Measurements from ENCODE around the gene C3.
"Not testable (repeated sequence)": the region's sequence is repeated elsewhere in the genome, so short reads cannot be mapped to it uniquely, and the experiment has no call there.

Gene C3

DNA sequence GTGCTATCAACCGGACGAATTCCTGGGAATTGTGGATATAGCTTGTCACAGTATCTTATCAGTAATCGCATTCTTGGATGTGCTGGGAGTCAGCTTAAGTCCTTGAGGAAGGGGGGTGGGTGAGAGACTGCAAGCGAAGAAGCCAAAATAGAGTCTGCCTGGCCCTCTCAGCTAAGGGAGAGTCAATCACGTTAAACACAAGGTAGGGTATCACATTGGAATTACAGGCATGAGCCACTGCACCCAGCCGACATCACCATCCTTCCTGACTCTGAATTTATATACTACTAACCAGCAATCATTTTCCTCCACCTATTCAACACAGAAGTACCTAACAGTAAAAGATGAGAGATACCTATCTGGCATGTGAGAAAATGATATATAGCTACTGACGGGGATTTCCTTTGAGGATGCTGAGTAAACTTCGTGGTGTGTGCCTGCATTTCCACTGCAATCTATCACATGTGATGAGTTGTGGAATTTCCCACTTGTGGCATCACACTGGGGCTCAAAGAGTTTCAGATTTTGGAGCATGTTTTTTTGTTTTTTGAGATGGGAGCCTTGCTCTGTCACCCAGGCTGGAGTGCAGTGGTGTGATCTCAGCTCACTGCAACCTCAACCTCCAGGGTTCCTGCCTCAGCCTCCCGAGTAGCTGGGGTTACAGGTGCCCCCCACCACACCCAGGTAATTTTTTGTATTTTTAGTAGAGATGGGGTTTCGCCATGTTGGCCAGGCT lies 58.8 kb downstream of the C3 start:
- not testable (repeated sequence) for DNase-seq

DNA sequence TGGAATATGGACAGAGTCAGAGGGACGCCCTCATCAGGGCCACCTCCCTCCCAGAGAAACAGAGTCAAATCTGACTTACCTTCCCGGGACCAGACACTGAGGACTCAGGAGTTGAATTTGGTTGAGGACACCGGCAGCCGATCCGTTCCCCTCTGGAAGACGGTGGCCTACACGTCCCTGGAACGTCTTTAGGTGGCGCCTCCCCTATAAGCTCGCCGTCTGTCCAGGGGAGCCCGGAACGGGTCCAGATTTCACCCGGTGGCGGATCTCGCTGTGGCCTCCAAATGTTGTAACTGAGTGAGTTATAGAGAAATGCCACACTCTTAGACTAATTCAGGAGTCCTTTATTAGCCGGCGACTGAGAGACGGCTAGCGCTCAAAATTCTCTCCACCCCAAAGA lies 59.5 kb downstream of the C3 start:
- no peak for DNase-seq

DNA sequence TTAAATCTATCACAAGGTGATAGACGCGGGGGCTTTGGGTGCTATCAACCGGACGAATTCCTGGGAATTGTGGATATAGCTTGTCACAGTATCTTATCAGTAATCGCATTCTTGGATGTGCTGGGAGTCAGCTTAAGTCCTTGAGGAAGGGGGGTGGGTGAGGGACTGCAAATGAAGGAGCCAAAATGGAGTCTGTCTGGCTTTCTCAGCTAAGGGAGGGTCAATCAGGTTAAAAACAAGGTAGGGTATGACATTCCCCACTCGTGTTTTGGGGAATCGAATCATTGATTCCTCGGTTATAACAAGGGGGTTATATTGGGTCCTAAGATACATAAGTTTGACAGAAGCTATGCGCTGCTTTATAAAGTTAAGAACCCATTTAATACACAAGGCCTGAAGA lies 64.1 kb downstream of the C3 start:
- DNase-seq: not testable (repeated sequence)

DNA sequence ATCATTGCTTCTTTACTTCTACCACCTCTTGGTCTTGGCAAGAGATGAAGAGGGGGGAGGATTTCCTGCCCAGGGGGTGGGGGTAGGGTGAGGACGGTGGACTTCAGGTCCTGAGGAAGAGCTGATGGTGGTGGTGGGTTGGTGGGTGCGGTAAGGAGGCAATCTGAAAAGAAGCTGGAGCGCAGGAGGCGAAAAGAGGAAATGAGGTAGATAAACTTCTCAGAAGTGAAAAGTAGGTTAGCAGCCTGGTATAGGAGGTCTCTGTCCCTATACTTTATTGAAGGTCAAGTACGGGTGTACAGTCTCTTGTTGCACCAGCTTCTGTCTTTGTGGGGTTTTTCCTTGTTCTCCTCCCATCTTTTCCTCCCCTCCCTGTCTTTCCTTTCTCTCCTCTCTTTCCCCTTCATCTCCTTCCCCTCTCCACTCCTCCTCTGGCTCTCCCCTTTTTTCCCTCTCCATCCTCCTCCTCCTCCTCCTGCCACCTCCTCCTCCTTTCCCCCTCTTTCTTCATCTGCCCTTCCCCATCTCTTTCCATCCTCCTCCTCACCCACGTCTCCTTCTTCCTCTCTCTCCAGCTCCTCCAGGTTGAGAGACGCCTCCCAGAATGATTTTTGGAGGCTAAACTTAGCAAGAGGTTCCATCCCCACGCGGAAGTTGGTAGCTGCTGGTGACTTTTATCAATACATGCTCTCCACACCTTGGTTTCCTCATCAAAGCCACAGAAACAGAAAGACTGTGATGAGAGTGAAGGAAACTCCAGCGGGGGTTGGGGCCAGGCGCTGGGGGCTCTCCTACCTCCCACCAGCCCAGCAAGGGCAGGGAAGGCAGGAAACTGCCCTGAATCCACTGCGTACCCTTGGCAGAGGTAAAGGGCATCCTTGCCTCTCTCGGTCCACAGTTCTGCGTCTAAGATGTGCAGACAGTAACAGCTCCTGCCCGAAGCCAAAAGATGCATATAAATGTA lies 65.8 kb downstream of the C3 start:
- DNase-seq: no peak

DNA sequence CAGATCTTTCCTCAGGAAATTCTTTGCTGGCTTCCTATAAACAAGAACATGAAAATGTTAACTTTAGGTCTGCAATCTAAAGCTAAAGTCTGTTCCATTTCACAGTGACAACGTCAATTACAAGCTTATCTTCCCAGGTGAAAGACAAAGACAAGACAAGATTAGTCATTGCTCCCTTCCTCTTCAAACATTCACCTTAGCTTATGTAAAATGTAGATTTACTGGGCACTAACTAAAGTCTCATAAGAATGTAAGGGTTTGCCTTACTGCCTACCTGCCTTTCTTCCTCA lies 67.7 kb downstream of the C3 start:
- DNase-seq: no peak

DNA sequence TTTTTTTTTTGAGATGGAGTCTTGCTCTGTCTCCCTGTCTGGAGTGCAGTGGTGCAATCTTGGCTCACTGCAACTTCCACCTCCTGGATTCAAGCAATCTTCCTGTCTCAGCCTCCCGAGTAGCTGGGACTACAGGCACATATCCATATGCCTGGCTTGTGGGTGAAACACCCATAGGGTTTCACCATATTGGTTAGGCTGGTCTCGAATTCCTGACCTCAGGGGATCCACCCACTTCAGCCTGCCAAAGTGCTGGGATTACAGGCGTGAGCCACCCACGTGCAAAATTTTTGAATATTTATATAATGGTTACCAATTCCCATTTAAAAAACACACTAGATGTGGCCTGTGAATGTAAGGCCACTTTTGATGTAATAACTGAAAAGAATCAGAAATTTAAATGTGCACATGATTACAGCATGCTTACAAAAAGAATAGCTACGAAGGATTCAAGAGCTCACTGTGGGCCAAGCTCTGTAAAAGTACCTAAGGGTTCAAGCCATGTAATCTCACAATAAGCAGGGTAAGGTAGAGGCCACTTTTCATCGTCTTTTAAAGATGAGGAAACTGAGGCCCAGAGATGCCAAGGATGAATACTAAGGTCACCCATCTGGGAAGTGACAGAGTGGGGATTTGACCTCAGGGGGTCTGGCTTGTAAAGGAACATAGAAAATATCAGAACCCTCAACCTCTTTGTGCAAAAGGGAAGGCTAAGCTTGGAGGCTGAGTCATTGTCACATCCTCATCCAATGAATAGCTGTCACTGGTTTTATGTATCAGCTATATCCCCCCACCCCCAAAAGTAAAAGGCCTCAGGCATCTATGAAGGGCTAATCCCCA lies 68.3 kb downstream of the C3 start:
- no peak for DNase-seq

DNA sequence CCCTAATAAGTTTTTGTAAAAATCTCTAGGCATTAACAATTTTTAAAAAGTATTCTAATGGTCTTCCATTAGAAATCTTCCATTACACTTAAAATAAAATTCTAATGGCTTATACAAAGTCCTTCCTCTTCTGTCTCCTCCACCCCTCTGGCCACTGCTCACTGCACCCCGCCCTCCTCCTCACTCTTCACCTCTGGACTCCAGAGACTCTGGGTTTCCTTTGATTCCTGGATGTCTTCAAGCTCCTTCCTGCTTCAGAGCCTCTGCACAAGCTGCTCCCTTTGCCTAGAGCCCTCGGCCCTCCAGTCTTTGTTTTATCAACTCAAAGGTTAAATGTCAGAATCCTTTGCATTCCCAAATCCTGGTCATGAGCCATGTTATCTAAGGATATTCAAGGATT lies 71.3 kb downstream of the C3 start:
- no peak for DNase-seq

DNA sequence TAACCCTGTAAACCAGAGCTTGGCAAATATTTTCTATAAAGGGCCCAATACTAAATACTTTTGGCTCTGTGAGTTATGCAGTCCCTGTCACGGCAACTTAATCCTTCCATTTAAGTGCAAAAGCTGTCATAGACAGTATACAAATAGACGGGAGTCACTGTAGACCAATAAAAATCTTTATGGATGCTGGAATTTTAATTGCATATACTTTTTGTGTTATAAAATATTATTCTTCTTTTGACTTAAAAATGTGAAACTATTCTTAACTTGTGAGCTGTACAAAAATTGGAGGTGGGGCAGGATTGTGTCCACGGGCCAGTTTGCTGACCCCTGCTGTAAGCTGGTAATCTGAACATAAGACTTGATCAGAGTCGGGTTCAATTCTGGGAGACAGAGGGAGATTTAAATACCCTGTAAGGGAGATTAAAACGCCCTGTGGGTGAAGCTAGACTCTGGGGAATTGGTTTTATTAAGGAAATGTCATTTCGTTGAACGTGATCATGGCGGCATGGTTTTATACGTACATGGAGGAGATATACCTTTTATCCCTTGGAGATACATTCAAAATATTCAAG lies 72.2 kb downstream of the C3 start:
- DNase-seq: no peak

DNA sequence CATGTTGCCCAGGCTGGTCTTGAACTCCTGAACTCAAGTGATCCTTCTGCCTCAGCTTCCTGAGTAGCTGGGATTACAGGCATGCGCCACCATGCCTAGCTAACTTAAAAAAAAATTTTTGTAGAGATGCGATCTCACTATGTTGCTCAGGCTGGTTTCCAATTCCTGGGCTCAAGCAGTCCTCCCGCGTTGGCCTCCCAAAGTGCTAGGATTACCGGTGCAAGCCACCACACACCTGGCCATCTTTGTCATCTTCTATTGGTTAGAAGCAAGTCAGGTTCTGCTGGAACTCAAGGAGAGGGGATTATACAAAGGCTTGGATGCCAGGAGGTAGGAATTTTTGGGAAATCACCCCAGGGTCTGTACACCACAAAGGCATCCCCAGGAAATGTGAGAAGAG lies 75.7 kb downstream of the C3 start:
- no peak for DNase-seq

DNA sequence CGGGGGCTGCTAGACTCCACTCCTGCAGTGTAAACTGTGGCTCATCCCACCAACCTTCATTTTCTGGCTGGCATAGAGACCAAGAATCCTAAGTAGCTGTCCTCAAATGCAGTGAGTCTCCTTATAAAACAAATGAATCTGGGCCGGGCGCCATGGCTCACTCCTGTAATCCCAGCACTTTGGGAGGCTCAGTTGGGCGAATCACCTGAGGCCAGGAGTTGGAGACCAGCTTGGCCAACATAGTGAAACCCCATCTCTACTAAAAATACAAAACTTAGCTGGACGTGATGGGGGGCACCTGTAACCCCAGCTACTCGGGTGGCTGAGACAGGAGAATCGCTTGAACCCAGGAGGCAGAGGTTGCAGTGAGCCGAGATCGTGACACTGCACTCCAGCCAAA lies 80.1 kb downstream of the C3 start:
- not testable (repeated sequence) for DNase-seq

DNA sequence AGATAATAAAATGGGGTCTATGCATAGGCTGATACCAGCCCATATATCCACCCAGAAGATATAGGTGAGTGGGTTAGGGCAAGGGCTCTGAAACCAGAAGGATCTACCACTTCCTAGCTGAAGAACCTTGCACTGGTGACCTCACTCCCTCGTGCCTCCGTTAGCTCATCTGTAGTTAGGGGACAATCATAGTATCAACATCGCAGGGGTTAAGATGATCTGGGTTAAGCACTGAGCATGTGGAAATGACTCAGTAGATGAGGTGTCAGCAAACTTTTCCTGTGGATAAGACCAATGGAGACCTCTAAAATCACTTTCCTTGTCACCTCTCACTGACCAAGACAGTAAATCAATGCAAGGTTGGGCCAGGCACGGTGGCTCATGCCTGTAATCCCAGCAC lies 81.0 kb downstream of the C3 start:
- no peak for DNase-seq

DNA sequence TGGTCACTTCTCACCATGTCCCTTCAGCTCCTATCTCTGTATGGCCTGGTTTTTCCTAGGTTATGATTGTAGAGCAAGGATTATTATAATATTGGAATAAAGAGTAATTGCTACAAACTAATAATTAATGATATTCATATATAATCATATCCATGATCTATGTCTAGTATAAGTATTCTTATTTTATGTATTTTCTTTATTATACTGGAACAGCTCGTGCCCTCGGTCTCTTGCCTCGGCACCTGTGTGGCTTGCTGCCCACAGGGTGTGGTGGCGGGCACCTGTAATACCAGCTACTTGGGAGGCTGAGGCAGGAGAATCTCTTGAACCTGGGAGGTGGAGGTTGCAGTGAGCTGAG lies 87.0 kb downstream of the C3 start:
- DNase-seq: not testable (repeated sequence)

DNA sequence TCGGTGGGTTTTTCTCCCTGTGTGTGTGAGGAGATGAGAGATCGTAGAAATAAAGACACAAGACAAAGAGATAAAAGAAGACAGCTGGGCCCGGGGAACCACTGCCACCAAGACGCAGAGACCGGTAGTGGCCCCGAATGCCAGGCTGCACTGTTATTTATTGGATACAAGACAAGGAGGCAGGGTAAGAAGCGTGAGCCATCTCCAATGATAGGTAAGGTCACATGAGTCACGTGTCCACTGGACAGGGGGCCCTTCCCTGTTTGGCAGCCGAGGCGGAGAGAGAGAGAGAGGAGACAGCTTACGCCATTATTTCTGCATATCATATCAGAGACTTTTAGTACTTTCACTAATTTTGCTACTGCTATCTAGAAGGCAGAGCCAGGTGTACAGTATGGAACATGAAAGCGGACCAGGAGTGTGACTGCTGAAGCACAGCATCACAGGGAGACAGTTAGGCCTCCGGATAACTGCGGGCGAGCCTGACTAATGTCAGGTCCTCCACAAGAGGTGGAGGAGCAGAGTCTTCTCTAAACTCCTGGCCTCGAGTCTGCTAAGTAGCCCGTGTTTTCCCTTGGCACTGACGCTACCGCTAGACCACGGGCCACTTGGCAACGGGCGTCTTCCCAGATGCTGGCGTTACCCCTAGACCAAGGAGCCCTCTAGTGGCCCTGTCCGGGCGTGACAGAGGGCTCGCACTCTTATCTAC lies 87.5 kb downstream of the C3 start:
- peak; percentile 62 for DNase-seq

DNA sequence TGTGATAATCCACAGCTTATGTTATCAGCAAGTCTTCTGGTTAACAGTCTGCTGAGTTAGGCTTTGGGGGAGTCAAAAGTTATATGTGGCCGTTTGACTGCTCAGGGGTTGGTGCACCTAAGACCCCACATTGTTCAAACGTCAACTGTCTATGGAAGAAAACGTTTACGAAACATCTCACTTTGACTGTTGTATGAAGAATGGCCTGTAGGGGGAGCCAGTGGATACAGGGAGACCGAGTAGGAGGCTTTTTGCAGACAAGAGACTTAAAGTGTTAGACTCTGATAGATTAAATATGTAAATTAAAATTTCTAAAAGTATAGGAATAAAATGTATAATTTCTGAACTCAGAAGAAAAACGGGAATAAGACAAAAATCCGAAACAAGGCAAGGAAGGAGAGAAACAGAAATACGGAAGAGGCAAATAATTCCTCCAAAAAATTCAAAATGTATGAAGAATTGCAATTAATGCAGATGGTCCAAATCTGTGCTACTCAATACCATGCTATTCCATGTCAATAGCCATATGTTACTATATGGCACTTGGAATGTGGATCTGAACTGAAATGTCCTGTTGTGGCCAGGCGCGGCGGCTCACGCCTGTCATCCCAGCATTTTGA lies 88.3 kb downstream of the C3 start:
- peak; percentile 66 for DNase-seq
